Lower leg skin (tissue), 4 donors: ENCODE data around the gene WNK2. TPM values are rescaled to one million over a fixed set of nuclear protein-coding genes. Genes with fewer than 3 reads are reported as not detected.
A peak's percentile ranks its signal among the peaks of the same experiment; 100 is the strongest.
"Not testable (repeated sequence)": the region's sequence is repeated elsewhere in the genome, so short reads cannot be mapped to it uniquely, and the experiment has no call there.

Experiments
- DNase-seq, 2 donors: peaks; one replicate each; pipeline ENCODE4 v3.0.0-alpha.2; 2019; ENCODE audit warnings: low spot score in 2 of 2
- H3K4me3 ChIP-seq: fragments of 200-600 bp; sonication (generic); 2 replicates; pipeline ENCODE4 v1.5.1; 2017; ENCODE audit warnings: mild to moderate bottlenecking, low read depth; ENCODE audit not compliant: poor library complexity, severe bottlenecking
- POLR2A ChIP-seq, 2 donors: fragments of 450-650 bp; IDR thresholded peaks; one replicate each; pipeline ENCODE4 v1.6.1; 2016 to 2017; ENCODE audit warnings: antibody characterized with exemption in 2 of 2, mild to moderate bottlenecking in 1 of 2, moderate library complexity in 1 of 2
- WGBS, 2 donors: methylation state at CpG; one replicate each; pipeline ENCODE4 v1.1.5; 2018; 5-methylcytosine and 5-hydroxymethylcytosine counted together
- intact Hi-C: fragments of 100-400 bp; cut with DNase I; formaldehyde crosslinking; loops from one replicate; pipeline ENCODE4 v1.15.0; 2023; ENCODE audit warnings: low total_unique reads
- total RNA-seq, 4 donors: library from RNA; depleted of rRNA; stranded (reverse); fragments of >200 nt; gene quantifications; one replicate each; pipeline ENCODE4 v1.1.0, GENCODE V29; 2016
- TF ChIP-seq, protein P1 (sequence below), 3 donors: fragments of 450-650 bp; IDR thresholded peaks; one replicate each; pipeline ENCODE4 v1.5.1; 2016; ENCODE audit warnings: antibody characterized with exemption in 3 of 3, mild to moderate bottlenecking in 3 of 3, moderate library complexity in 2 of 3

WNK2 gene
- total RNA-seq, 4 donors from 2014 or later, result 35.3 to 53.6 (median 42.6) TPM

DNA sequence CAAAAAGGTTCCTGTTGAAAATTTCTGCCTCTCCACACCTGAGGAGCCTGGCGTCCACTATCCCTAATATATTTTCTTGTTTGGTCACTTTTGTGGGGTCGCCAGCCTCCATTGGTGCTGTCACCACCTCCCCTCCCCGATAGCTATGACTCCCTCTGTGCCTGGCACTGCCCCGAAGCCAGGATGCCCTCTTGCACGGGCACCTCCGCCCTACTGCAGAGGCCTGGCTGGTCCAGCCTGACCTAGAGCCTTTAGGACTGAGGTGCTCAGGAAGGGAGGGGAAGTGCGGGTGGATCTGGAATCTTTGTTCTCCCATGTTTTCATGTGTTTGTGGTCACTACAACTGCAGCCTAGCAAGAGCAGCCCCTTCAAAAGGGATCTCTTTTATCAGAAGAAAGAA is 62.6 kb downstream of the WNK2 start:
- 89 to 92% methylated on average over 7 of the region's 7 CpGs for WGBS, 2 donors
- no peak for DNase-seq
- no peak for TF ChIP-seq POLR2A (IDR thresholded peaks at IDR 0.05)
- TF ChIP-seq, protein P1, sequence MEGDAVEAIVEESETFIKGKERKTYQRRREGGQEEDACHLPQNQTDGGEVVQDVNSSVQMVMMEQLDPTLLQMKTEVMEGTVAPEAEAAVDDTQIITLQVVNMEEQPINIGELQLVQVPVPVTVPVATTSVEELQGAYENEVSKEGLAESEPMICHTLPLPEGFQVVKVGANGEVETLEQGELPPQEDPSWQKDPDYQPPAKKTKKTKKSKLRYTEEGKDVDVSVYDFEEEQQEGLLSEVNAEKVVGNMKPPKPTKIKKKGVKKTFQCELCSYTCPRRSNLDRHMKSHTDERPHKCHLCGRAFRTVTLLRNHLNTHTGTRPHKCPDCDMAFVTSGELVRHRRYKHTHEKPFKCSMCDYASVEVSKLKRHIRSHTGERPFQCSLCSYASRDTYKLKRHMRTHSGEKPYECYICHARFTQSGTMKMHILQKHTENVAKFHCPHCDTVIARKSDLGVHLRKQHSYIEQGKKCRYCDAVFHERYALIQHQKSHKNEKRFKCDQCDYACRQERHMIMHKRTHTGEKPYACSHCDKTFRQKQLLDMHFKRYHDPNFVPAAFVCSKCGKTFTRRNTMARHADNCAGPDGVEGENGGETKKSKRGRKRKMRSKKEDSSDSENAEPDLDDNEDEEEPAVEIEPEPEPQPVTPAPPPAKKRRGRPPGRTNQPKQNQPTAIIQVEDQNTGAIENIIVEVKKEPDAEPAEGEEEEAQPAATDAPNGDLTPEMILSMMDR (IDR thresholded peaks at IDR 0.05), result no peak
- intact Hi-C loops, result no loop called here
- H3K4me3 ChIP-seq, result no peak overlapping the region

- TF ChIP-seq, protein P1 (IDR thresholded peaks at IDR 0.05), result no peak
- TF ChIP-seq POLR2A (IDR thresholded peaks at IDR 0.05), result no peak
- WGBS, 2 donors, result 94 to 97% methylated on average over 35 to 36 of the region's 36 CpGs
- intact Hi-C loops, result no loop called here
- no peak overlapping the region for H3K4me3 ChIP-seq
- no peak for DNase-seq
Observed at GRCh38 chr9:93247099-93247865, 63.3 kb downstream of the WNK2 start.

- intact Hi-C loops, result no loop called here
- H3K4me3 ChIP-seq, result no peak overlapping the region
- no peak for TF ChIP-seq POLR2A (IDR thresholded peaks at IDR 0.05)
- TF ChIP-seq, protein P1 (IDR thresholded peaks at IDR 0.05), result no peak
- 73 to 81% methylated on average over 9 of the region's 9 CpGs for whole genome bisulfite sequencing, 2 donors
- no peak for DNase-seq
Observed at GRCh38 chr9:93247892-93248291, 64.0 kb downstream of the WNK2 start.

DNA sequence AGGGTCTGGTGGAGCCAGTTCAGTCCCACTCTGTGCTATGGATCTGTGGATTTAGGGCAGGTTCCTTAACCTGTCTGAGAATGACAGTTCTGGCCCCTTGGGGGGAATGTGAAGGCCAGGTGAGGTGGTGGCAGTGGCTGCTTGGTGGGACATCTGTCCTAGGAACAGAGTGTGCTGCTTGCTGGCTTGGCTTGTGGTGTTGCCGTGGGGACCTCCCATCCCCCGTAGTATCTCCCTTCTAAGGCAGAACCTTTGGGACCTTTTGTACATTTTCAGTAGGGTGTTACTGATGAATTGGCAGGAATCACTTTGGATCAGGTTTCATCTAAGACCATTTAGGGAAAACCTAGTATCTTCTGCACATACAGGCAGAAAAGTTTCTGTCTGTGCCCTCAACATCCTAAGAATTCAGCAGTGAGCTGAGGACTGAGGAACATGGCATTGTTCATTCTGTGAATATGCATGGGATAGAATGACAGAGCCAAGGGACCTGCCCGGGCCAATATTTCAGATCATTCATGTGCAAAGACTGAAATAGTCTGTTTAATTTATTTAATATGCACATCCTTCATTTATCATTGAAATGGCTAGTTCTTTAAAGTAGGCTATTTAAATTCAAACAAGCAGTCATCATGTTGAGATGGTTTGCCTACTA is 64.6 kb downstream of the WNK2 start:
- 61 to 81% methylated on average over 3 of the region's 3 CpGs for WGBS, 2 donors
- TF ChIP-seq, protein P1 (IDR thresholded peaks at IDR 0.05), result no peak
- TF ChIP-seq POLR2A (IDR thresholded peaks at IDR 0.05), result no peak
- intact Hi-C loops, result no loop called here
- no peak for DNase-seq
- H3K4me3 ChIP-seq, result no peak overlapping the region

- WGBS, 2 donors, result 93 to 96% methylated on average over 4 of the region's 4 CpGs
- intact Hi-C loops, result no loop called here
- no peak overlapping the region for H3K4me3 ChIP-seq
- DNase-seq, result no peak
- no peak for TF ChIP-seq POLR2A (IDR thresholded peaks at IDR 0.05)
- TF ChIP-seq, protein P1 (IDR thresholded peaks at IDR 0.05), result no peak
Observed at GRCh38 chr9:93250185-93250584, 66.2 kb downstream of the WNK2 start.

DNA sequence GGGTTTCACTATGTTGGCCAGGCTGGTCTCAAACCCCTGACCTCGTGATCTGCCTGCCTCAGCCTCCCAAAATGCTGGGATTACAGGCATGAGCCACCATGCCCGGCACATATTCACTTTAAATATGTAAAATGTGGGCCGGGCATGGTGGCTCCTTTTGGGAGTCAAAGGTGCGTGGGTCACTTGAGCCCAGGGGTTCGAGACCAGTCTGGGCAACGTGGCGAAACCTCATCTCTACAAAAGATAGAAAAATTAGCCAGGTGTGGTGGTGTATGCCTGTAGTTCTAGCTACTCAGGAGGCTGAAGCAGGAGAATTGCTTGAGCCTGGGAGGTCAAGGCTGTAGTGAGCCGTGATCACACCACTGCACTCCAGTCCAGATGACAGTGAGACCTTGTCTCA is 67.4 kb downstream of the WNK2 start:
- H3K4me3 ChIP-seq, intact Hi-C loops: not testable (repeated sequence)
- 93 to 95% methylated on average over 8 of the region's 8 CpGs for WGBS, 2 donors
- peak in 1 of 2 donors; percentile 73 for DNase-seq
